GM21381 (cell line): ENCODE data around the gene EXOSC7.
"Not testable (repeated sequence)": the region's sequence is repeated elsewhere in the genome, so short reads cannot be mapped to it uniquely, and the experiment has no call there.

Source experiments
- ATAC-seq: cut with Tn5 transposase; IDR thresholded peaks from one replicate; pipeline ENCODE4 v1.9.1; 2021; ENCODE audit warnings: mild to moderate bottlenecking, moderate library complexity; ENCODE audit not compliant: unreplicated experiment

The EXOSC7 gene

GRCh38 chr3:44961888-44962287, 14.2 kb upstream of the EXOSC7 start:
- no peak for ATAC-seq

GRCh38 chr3:44962621-44963393, 13.2 kb upstream of the EXOSC7 start:
- ATAC-seq, result no peak

GRCh38 chr3:44963571-44964325, 12.3 kb upstream of the EXOSC7 start:
- no peak for ATAC-seq

- ATAC-seq, result no peak
These were observed 10.9 kb upstream of the EXOSC7 start for GRCh38 chr3:44965165-44965564.

- ATAC-seq, result no peak
These were observed 9.2 kb upstream of the EXOSC7 start for GRCh38 chr3:44966795-44967278.

GRCh38 chr3:44968447-44968858, 7.6 kb upstream of the EXOSC7 start:
- no peak for ATAC-seq

- ATAC-seq, result no peak
These were observed 6.8 kb upstream of the EXOSC7 start for GRCh38 chr3:44969154-44969827.

- ATAC-seq, result no peak
These were observed 6.2 kb upstream of the EXOSC7 start for GRCh38 chr3:44969828-44970179.

- ATAC-seq, result no peak
These were observed 5.0 kb upstream of the EXOSC7 start for GRCh38 chr3:44970926-44971490.

GRCh38 chr3:44974416-44974815, 1.6 kb upstream of the EXOSC7 start:
- no peak for ATAC-seq

- no peak for ATAC-seq
These were observed 5.2 kb downstream of the EXOSC7 start for GRCh38 chr3:44981220-44981619.

- no peak for ATAC-seq
These were observed 5.7 kb downstream of the EXOSC7 start for GRCh38 chr3:44981751-44982150.

- ATAC-seq, result no peak
These were observed 6.8 kb downstream of the EXOSC7 start for GRCh38 chr3:44982817-44983216.

- no peak for ATAC-seq
These were observed 7.5 kb downstream of the EXOSC7 start for GRCh38 chr3:44983484-44983941.

- ATAC-seq, result peak; percentile 47
These were observed 8.3 kb downstream of the EXOSC7 start for GRCh38 chr3:44984335-44984734.

GRCh38 chr3:44986330-44986729, 10.3 kb downstream of the EXOSC7 start:
- not testable (repeated sequence) for ATAC-seq

GRCh38 chr3:44987332-44987731, 11.3 kb downstream of the EXOSC7 start:
- ATAC-seq, result no peak

- no peak for ATAC-seq
These were observed 12.0 kb downstream of the EXOSC7 start for GRCh38 chr3:44988073-44988472.

- ATAC-seq, result no peak
These were observed 13.1 kb downstream of the EXOSC7 start for GRCh38 chr3:44989141-44989540.

GRCh38 chr3:44989636-44990373, 13.8 kb downstream of the EXOSC7 start:
- no peak for ATAC-seq

- ATAC-seq, result no peak
These were observed 15.3 kb downstream of the EXOSC7 start for GRCh38 chr3:44991326-44991725.
